Activated CD4-positive, alpha-beta memory T cell treated with anti-CD3 and anti-CD28 coated beads, Interleukin-2, amount 10 ng/mL, durations not matched to agents 7 days and 5 days (primary cell): ENCODE results near the gene PLA2G4E. TPM values are rescaled to one million over a fixed set of nuclear protein-coding genes. Genes with fewer than 3 reads are reported as not detected.
A peak's percentile ranks its signal among the peaks of the same experiment; 100 is the strongest.

ENCODE experiments used
- CTCF ChIA-PET: fragments of 350-600 bp; sonication (Branson Sonifier 250); formaldehyde crosslinking; loops from one replicate; lab custom pipeline; 2021; ENCODE audit warnings: antibody characterized with exemption, inconsistent platforms; lab: Charles Lee
- POLR2A ChIA-PET: fragments of 350-600 bp; sonication (Branson Sonifier 250); formaldehyde crosslinking; loops from one replicate; lab custom pipeline; 2021; ENCODE audit warnings: antibody characterized with exemption; lab: Charles Lee
- DNase-seq: peaks from one replicate; pipeline ENCODE4 v3.0.0-alpha.2; 2020
- H3K27ac Mint-ChIP-seq: one replicate; pipeline ENCODE4 v1.8.0; 2021; ENCODE audit warnings: mild to moderate bottlenecking, mixed read lengths
- H3K27me3 Mint-ChIP-seq: one replicate; pipeline ENCODE4 v1.8.0; 2021; ENCODE audit warnings: mixed read lengths
- H3K36me3 Mint-ChIP-seq: one replicate; pipeline ENCODE4 v1.8.0; 2021; ENCODE audit warnings: low read depth, mixed read lengths
- H3K4me1 Mint-ChIP-seq: one replicate; pipeline ENCODE4 v1.8.0; 2021; ENCODE audit warnings: mixed read lengths
- H3K4me3 Mint-ChIP-seq: one replicate; pipeline ENCODE4 v1.8.0; 2021; ENCODE audit warnings: mild to moderate bottlenecking, mixed read lengths
- H3K9me3 Mint-ChIP-seq: one replicate; pipeline ENCODE4 v1.8.0; 2021; ENCODE audit warnings: mixed read lengths
- total RNA-seq, 2 experiments: library from RNA; stranded (reverse); gene quantifications; one replicate each; pipeline ENCODE4 v1.2.3, GENCODE V29; 2021

PLA2G4E gene
- total RNA-seq, 2 experiments from 2014 or later = not detected

DNA sequence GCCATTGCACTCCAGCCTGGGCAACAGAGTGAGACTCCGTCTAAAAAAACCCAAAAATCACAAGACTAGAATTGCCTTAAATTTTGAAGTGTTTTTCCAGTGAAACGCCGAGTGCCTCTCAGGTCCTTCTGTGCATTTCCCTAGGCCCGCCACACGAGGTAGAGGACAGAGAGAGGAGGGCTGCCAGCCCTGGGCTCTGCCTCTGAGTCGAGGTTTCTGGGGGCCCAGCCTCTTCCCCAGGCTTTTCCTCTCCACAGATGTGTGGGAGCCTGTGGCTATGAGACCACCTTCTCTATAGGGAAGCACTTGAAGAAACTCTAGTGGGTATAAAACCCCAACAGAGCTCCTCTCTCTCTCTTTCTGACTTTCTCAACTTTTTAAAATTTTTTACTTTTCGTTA is 37.6 kb downstream of the PLA2G4E start:
- H3K4me3 Mint-ChIP-seq = no peak overlapping the region
- H3K27ac Mint-ChIP-seq = no peak overlapping the region
- POLR2A ChIA-PET = interaction anchor here (0.9 to 3.3 kb wide), 4 partner anchors 11 to 88 kb away, joined by 3 to 10 read pairs (median 4); partner anchors contain the start of gene EHD4
- DNase-seq = no peak
- H3K9me3 Mint-ChIP-seq = no peaks in the 10 kb centered on the region
- no peaks in the 10 kb centered on the region for H3K27me3 Mint-ChIP-seq
- peaks cover 39% of the 10 kb centered on the region for H3K4me1 Mint-ChIP-seq
- CTCF ChIA-PET = no interaction called here
- no peaks in the 10 kb centered on the region for H3K36me3 Mint-ChIP-seq

GRCh38 chr15:41982133-41982930 is 38.5 kb downstream of the PLA2G4E start:
- POLR2A ChIA-PET = interaction anchor here (1.0 to 3.3 kb wide), 2 partner anchors 10 to 11 kb away, joined by 3 to 34 read pairs; partner anchors contain the start of gene EHD4

GRCh38 chr15:41981371-41982132 is 39.3 kb downstream of the PLA2G4E start:
- POLR2A ChIA-PET = interaction anchor here (0.8 to 3.3 kb wide), 2 partner anchors 10 to 45 kb away, joined by 4 to 34 read pairs; partner anchors contain the start of gene EHD4
- H3K4me1 Mint-ChIP-seq = peaks cover 41% of the 10 kb centered on the region
- H3K27ac Mint-ChIP-seq = peak overlapping the region; percentile 83

More at GRCh38 chr15:41982133-41982930, 38.5 kb downstream of the PLA2G4E start:
- CTCF ChIA-PET = interaction anchor here (1.2 kb wide), 1 partner anchor 208 kb away, joined by 3 read pairs; the partner anchor contains the start of gene MAPKBP1
- H3K4me3 Mint-ChIP-seq = no peak overlapping the region
- H3K27ac Mint-ChIP-seq = no peak overlapping the region
- H3K4me1 Mint-ChIP-seq = peaks cover 41% of the 10 kb centered on the region
- no peak for DNase-seq
- no peaks in the 10 kb centered on the region for H3K9me3 Mint-ChIP-seq
- H3K36me3 Mint-ChIP-seq = no peaks in the 10 kb centered on the region
- H3K27me3 Mint-ChIP-seq = no peaks in the 10 kb centered on the region

DNA sequence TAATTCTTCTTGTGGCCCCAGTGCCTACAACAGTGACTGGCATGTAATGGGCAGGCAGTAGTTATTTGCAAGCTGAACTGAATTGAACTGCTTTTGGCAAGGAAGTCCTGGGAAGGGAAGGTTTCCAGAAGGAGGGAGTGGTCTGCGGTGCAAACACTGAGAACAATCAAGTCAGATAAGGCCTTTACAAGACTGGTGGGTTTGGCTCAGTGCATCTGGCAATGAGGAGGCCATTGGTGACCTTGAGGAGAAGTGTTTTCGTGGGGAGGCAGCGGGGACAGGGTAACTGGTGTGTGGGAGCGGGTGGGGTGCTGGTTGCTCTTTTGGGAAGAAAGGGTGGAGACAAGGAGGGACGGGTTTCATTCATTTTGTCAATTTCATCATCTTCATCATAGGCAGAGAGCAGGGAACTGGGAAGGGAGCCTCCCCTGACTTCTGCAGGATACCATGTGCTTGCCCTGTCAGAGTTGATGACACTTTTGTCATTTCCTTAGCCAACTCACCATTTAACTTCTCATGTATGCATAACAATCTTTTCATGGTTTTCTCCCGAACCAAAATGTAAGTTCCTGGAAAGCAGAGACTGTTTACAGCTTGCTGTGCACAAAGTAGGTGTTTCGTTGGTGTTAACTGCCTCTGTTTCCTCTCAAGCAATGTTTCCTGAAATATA is 40.1 kb downstream of the PLA2G4E start:
- no peak for DNase-seq
- Mint-ChIP-seq H3K4me3 (no peak overlapping the region), H3K4me1 (peaks cover 41% of the 10 kb centered on the region), H3K27ac (peak overlapping the region; percentile 83), H3K27me3 (peaks cover 7% of the 10 kb centered on the region), H3K36me3 (no peaks in the 10 kb centered on the region), H3K9me3 (no peaks in the 10 kb centered on the region)
- POLR2A ChIA-PET = interaction anchor here (0.8 to 3.3 kb wide), 2 partner anchors 9 to 44 kb away, joined by 4 to 34 read pairs; partner anchors contain the start of gene EHD4
- CTCF ChIA-PET = interaction anchor here (0.9 to 1.2 kb wide), 2 partner anchors 18 to 207 kb away, joined by 3 read pairs; partner anchors contain the start of gene MAPKBP1

More at GRCh38 chr15:41981371-41982132, 39.3 kb downstream of the PLA2G4E start:
- no peaks in the 10 kb centered on the region for H3K9me3 Mint-ChIP-seq
- H3K4me3 Mint-ChIP-seq = no peak overlapping the region
- peaks cover 6% of the 10 kb centered on the region for H3K27me3 Mint-ChIP-seq
- no peak for DNase-seq
- no peaks in the 10 kb centered on the region for H3K36me3 Mint-ChIP-seq
- CTCF ChIA-PET = interaction anchor here (0.7 to 1.2 kb wide), 3 partner anchors 9 to 208 kb away, joined by 3 read pairs; partner anchors contain the start of gene MAPKBP1

DNA sequence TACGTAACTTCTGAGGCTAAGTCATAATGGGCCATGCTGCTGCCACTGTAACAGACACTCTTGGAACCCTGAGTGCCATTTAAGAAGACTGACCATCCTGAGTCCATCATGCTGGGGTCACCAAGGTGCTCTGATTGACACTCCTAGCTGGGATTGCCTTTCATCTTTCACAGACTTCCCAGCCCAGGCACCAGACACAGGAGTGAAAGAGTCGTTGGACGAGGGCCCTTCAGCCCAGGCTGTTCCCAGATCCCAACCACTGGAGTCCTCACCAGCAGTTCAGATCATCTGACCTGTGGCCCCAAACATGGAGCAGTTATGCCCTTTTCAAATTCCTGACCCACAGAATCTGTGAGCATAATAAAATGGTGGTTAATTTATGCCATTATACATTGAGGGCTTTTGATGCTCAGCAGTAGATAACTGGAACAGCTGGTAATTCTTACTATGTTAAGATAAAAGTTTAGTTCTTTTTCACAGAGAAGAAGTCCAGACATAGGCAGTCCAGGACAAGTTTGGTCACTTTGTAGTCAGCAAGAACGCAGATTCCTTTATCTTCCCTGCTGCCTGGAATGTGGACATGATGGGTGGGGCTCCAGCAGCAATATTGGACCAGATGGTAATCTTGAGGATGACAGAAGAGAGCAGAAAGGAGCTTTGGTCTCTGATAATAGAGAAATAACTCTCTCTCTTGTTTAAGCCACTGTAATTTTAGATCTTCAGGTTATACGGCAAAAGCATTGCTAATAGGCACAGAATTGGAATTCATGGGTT is 41.2 kb downstream of the PLA2G4E start:
- Mint-ChIP-seq H3K27ac (peak overlapping the region; percentile 9), H3K9me3 (no peaks in the 10 kb centered on the region), H3K4me1 (peaks cover 41% of the 10 kb centered on the region), H3K27me3 (peaks cover 12% of the 10 kb centered on the region), H3K4me3 (no peak overlapping the region), H3K36me3 (no peaks in the 10 kb centered on the region)
- ChIA-PET CTCF (interaction anchor here (1.7 to 2.1 kb wide), 2 partner anchors 10 to 205 kb away, joined by 3 to 6 read pairs; partner anchors contain the start of gene MAPKBP1), POLR2A (interaction anchor here (1.4 to 3.3 kb wide), 2 partner anchors 8 to 9 kb away, joined by 3 to 34 read pairs; partner anchors contain the start of gene EHD4)
- no peak for DNase-seq

GRCh38 chr15:41978534-41978933 is 42.3 kb downstream of the PLA2G4E start:
- CTCF ChIA-PET = interaction anchor here (1.7 to 2.1 kb wide), 2 partner anchors 9 to 204 kb away, joined by 3 to 6 read pairs; partner anchors contain the start of gene MAPKBP1
- H3K27ac Mint-ChIP-seq = no peak overlapping the region
- POLR2A ChIA-PET = interaction anchor here (1.4 kb wide), 1 partner anchor 10 kb away, joined by 3 read pairs; no protein-coding TSS in a partner anchor
- H3K4me1 Mint-ChIP-seq = peaks cover 48% of the 10 kb centered on the region
- no peak for DNase-seq
- H3K9me3 Mint-ChIP-seq = no peaks in the 10 kb centered on the region
- no peaks in the 10 kb centered on the region for H3K36me3 Mint-ChIP-seq
- peaks cover 18% of the 10 kb centered on the region for H3K27me3 Mint-ChIP-seq
- H3K4me3 Mint-ChIP-seq = no peak overlapping the region

- Mint-ChIP-seq H3K9me3 (no peaks in the 10 kb centered on the region), H3K27ac (no peak overlapping the region), H3K36me3 (no peaks in the 10 kb centered on the region), H3K27me3 (peaks cover 18% of the 10 kb centered on the region), H3K4me1 (peaks cover 55% of the 10 kb centered on the region), H3K4me3 (no peak overlapping the region)
- DNase-seq = no peak
- POLR2A ChIA-PET = no interaction called here
- CTCF ChIA-PET = interaction anchor here (1.3 to 2.1 kb wide), 2 partner anchors 12 to 204 kb away, joined by 5 to 6 read pairs; partner anchors contain the start of gene MAPKBP1
These were observed 43.0 kb downstream of the PLA2G4E start for GRCh38 chr15:41977757-41978383.

- no peak overlapping the region for H3K27ac Mint-ChIP-seq
- DNase-seq = no peak
- CTCF ChIA-PET = interaction anchor here (1.0 kb wide), 1 partner anchor 39 kb away, joined by 3 read pairs; no protein-coding TSS in a partner anchor
- peaks cover 50% of the 10 kb centered on the region for H3K4me1 Mint-ChIP-seq
- peaks cover 18% of the 10 kb centered on the region for H3K27me3 Mint-ChIP-seq
- POLR2A ChIA-PET = no interaction called here
- H3K4me3 Mint-ChIP-seq = no peak overlapping the region
- no peaks in the 10 kb centered on the region for H3K9me3 Mint-ChIP-seq
- H3K36me3 Mint-ChIP-seq = no peaks in the 10 kb centered on the region
These were observed 45.2 kb downstream of the PLA2G4E start for GRCh38 chr15:41975669-41976068.

DNA sequence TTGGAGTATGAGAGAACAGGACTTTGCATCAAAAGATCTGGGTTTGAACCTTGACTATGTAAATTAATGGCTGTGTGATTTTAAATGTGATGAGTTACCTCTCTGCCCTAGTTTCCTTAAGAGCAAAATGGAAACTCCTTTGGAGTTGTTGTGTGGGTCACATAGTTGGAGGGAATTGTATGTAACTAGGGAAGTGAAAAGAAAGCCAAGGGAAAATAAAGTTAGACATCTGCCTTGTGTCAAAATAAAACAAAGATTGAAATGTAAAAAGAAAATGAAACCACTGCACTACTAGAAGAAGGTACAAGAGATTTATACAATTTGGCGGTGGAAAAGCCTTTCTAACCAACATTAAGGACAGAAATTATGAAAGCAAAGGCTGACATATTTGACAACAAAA is 46.8 kb downstream of the PLA2G4E start:
- Mint-ChIP-seq H3K27me3 (peaks cover 18% of the 10 kb centered on the region), H3K9me3 (no peaks in the 10 kb centered on the region), H3K4me1 (peaks cover 50% of the 10 kb centered on the region), H3K36me3 (peaks cover 2% of the 10 kb centered on the region), H3K4me3 (no peak overlapping the region), H3K27ac (no peak overlapping the region)
- no peak for DNase-seq
- POLR2A ChIA-PET = interaction anchor here (4.9 to 7.4 kb wide), 2 partner anchors 6 to 35 kb away, joined by 34 to 186 read pairs; no protein-coding TSS in a partner anchor
- CTCF ChIA-PET = interaction anchor here (3.2 kb wide), 1 partner anchor 201 kb away, joined by 21 read pairs; the partner anchor contains the start of gene MAPKBP1

GRCh38 chr15:41972253-41973242 is 48.3 kb downstream of the PLA2G4E start, which contains the start of gene EHD4:
TSS of gene EHD4 (minus strand) at chr15:41972557. CDS start at chr15:41972494, 63 bp downstream.
- H3K27me3 Mint-ChIP-seq = peaks cover 18% of the 10 kb centered on the region
- peaks cover 55% of the 10 kb centered on the region for H3K4me1 Mint-ChIP-seq
- DNase-seq = peak; percentile 96
- peak within 1 kb of the TSS; percentile 82 for H3K4me3 Mint-ChIP-seq
- ChIA-PET POLR2A (interaction anchor here (0.7 to 7.4 kb wide), 15 partner anchors 8 to 1228 kb away, joined by 3 to 186 read pairs (median 3); partner anchors contain the start of genes MAPKBP1, NUSAP1, RPAP1 and VPS39), CTCF (interaction anchor here (0.6 to 4.7 kb wide), 8 partner anchors 24 to 277 kb away, joined by 3 to 48 read pairs (median 6); partner anchors contain the start of gene MAPKBP1)
- H3K9me3 Mint-ChIP-seq = no peaks in the 10 kb centered on the region
- peak within 1 kb of the TSS; percentile 90 for H3K27ac Mint-ChIP-seq
- peaks cover 11% of the 10 kb centered on the region for H3K36me3 Mint-ChIP-seq
